Measurements from ENCODE around the gene MAST4. TPM values are rescaled to one million over a fixed set of nuclear protein-coding genes. Genes with fewer than 3 reads are reported as not detected.

MAST4 gene
- total RNA-seq, 1 donor from 2014 or later = 22.3 TPM

GRCh38 chr5:66986009-66986408, 389.8 kb downstream of the MAST4 start:
- H3K4me1 ChIP-seq (ENCODE audit: insufficient read depth, low read length) = peaks cover 16% of the 10 kb centered on the region
- Mint-ChIP-seq H3K4me1 (ENCODE audit: low read depth, unreplicated experiment) (peaks cover 22% of the 10 kb centered on the region), H3K4me3 (ENCODE audit: unreplicated experiment) (no peak overlapping the region), H3K27ac (ENCODE audit: unreplicated experiment) (no peak overlapping the region), H3K36me3 (ENCODE audit: low read depth, unreplicated experiment) (no peaks in the 10 kb centered on the region), H3K9me3 (ENCODE audit: unreplicated experiment) (no peaks in the 10 kb centered on the region), H3K27me3 (ENCODE audit: low read depth, unreplicated experiment) (no peaks in the 10 kb centered on the region)
- no peak overlapping the region for H3K9ac ChIP-seq (ENCODE audit: low read length)
- no peaks in the 10 kb centered on the region for H4K20me1 ChIP-seq (ENCODE audit: insufficient read depth, low read length)
- no peak overlapping the region for H3K4me2 ChIP-seq (ENCODE audit: low read length)
- H3K27me3 ChIP-seq (ENCODE audit: insufficient read depth, low read length) = no peaks in the 10 kb centered on the region
- FAIRE-seq (no peak), DNase-seq (ENCODE audit: low read depth) (no peak)
- TF ChIP-seq EZH2 (IDR thresholded peaks at IDR 0.05; ENCODE audit: insufficient read depth, low read length) (no peak), CTCF (IDR thresholded peaks at IDR 0.05; ENCODE audit: insufficient read depth, low read depth, low read length) (no peak)
- no peak overlapping the region for H2AFZ ChIP-seq (ENCODE audit: low read depth, low read length)
- no peaks in the 10 kb centered on the region for H3K9me3 ChIP-seq (ENCODE audit: insufficient read depth, low read depth, low read length)
- no peak overlapping the region for H3K4me3 ChIP-seq (ENCODE audit: insufficient read depth, low read depth, low read length)
- no peak overlapping the region for H3K27ac ChIP-seq (ENCODE audit: low read depth, low read length)
- no peaks in the 10 kb centered on the region for H3K79me2 ChIP-seq (ENCODE audit: insufficient read depth, low read length)
- no peaks in the 10 kb centered on the region for H3K36me3 ChIP-seq (ENCODE audit: insufficient read depth, low read length)

GRCh38 chr5:66986534-66986933, 390.3 kb downstream of the MAST4 start:
- Histone ChIP-seq H3K36me3 (ENCODE audit: insufficient read depth, low read length) (no peaks in the 10 kb centered on the region), H3K9ac (ENCODE audit: low read length) (no peak overlapping the region), H4K20me1 (ENCODE audit: insufficient read depth, low read length) (no peaks in the 10 kb centered on the region), H3K27me3 (ENCODE audit: insufficient read depth, low read length) (no peaks in the 10 kb centered on the region), H3K4me1 (ENCODE audit: insufficient read depth, low read length) (peaks cover 16% of the 10 kb centered on the region), H3K9me3 (ENCODE audit: insufficient read depth, low read depth, low read length) (no peaks in the 10 kb centered on the region), H3K4me2 (ENCODE audit: low read length) (no peak overlapping the region), H2AFZ (ENCODE audit: low read depth, low read length) (no peak overlapping the region), H3K27ac (ENCODE audit: low read depth, low read length) (no peak overlapping the region), H3K79me2 (ENCODE audit: insufficient read depth, low read length) (no peaks in the 10 kb centered on the region), H3K4me3 (ENCODE audit: insufficient read depth, low read depth, low read length) (no peak overlapping the region)
- TF ChIP-seq CTCF (IDR thresholded peaks at IDR 0.05; ENCODE audit: insufficient read depth, low read depth, low read length) = no peak
- no peak for TF ChIP-seq EZH2 (IDR thresholded peaks at IDR 0.05; ENCODE audit: insufficient read depth, low read length)
- no peak overlapping the region for H3K4me3 Mint-ChIP-seq (ENCODE audit: unreplicated experiment)
- DNase-seq (ENCODE audit: low read depth) (no peak), FAIRE-seq (no peak)
- H3K27ac Mint-ChIP-seq (ENCODE audit: unreplicated experiment) = no peak overlapping the region
- H3K36me3 Mint-ChIP-seq (ENCODE audit: low read depth, unreplicated experiment) = no peaks in the 10 kb centered on the region
- no peaks in the 10 kb centered on the region for H3K27me3 Mint-ChIP-seq (ENCODE audit: low read depth, unreplicated experiment)
- peaks cover 23% of the 10 kb centered on the region for H3K4me1 Mint-ChIP-seq (ENCODE audit: low read depth, unreplicated experiment)
- H3K9me3 Mint-ChIP-seq (ENCODE audit: unreplicated experiment) = no peaks in the 10 kb centered on the region

DNA sequence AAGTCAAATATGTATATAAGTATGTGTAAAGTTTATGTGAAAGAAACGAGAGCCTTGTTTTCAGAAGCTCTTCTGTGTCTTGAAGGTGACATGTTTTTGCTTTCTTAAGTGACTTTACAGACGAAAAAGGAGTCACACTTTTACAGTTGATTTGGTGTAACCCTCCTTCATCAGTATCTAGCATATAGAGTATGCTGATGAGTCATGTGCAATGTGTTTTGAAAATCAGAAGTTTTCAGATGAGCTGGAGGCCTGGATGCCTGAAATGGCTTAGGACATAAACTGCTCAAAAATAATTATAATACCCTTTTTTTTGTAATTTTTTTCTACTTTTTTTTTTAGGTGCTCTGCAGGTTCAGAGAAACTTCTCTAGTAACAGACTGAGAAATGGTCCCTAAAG, 390.9 kb downstream of the MAST4 start:
- no peaks in the 10 kb centered on the region for H3K27me3 Mint-ChIP-seq (ENCODE audit: low read depth, unreplicated experiment)
- DNase-seq (ENCODE audit: low read depth) (peak; percentile 35), FAIRE-seq (no peak)
- H3K4me2 ChIP-seq (ENCODE audit: low read length) = no peak overlapping the region
- H3K27ac Mint-ChIP-seq (ENCODE audit: unreplicated experiment) = no peak overlapping the region
- no peaks in the 10 kb centered on the region for H3K79me2 ChIP-seq (ENCODE audit: insufficient read depth, low read length)
- peaks cover 16% of the 10 kb centered on the region for H3K4me1 ChIP-seq (ENCODE audit: insufficient read depth, low read length)
- H3K9me3 ChIP-seq (ENCODE audit: insufficient read depth, low read depth, low read length) = no peaks in the 10 kb centered on the region
- H3K4me3 ChIP-seq (ENCODE audit: insufficient read depth, low read depth, low read length) = no peak overlapping the region
- H3K9me3 Mint-ChIP-seq (ENCODE audit: unreplicated experiment) = no peaks in the 10 kb centered on the region
- no peak overlapping the region for H2AFZ ChIP-seq (ENCODE audit: low read depth, low read length)
- no peaks in the 10 kb centered on the region for H3K36me3 Mint-ChIP-seq (ENCODE audit: low read depth, unreplicated experiment)
- H4K20me1 ChIP-seq (ENCODE audit: insufficient read depth, low read length) = no peaks in the 10 kb centered on the region
- no peak overlapping the region for H3K4me3 Mint-ChIP-seq (ENCODE audit: unreplicated experiment)
- H3K36me3 ChIP-seq (ENCODE audit: insufficient read depth, low read length) = no peaks in the 10 kb centered on the region
- TF ChIP-seq EZH2 (IDR thresholded peaks at IDR 0.05; ENCODE audit: insufficient read depth, low read length) (no peak), CTCF (IDR thresholded peaks at IDR 0.05; ENCODE audit: insufficient read depth, low read depth, low read length) (no peak)
- H3K9ac ChIP-seq (ENCODE audit: low read length) = no peak overlapping the region
- no peaks in the 10 kb centered on the region for H3K27me3 ChIP-seq (ENCODE audit: insufficient read depth, low read length)
- H3K27ac ChIP-seq (ENCODE audit: low read depth, low read length) = no peak overlapping the region
- H3K4me1 Mint-ChIP-seq (ENCODE audit: low read depth, unreplicated experiment) = peaks cover 23% of the 10 kb centered on the region
